ENCODE measurements around the gene TRIM39. TPM values are rescaled to one million over a fixed set of nuclear protein-coding genes. Genes with fewer than 3 reads are reported as not detected.
A peak's percentile ranks its signal among the peaks of the same experiment; 100 is the strongest.

The TRIM39 gene
- total and polyA plus RNA-seq, 8 donors: 5.6 to 12.5 (median 6.9) TPM

DNA sequence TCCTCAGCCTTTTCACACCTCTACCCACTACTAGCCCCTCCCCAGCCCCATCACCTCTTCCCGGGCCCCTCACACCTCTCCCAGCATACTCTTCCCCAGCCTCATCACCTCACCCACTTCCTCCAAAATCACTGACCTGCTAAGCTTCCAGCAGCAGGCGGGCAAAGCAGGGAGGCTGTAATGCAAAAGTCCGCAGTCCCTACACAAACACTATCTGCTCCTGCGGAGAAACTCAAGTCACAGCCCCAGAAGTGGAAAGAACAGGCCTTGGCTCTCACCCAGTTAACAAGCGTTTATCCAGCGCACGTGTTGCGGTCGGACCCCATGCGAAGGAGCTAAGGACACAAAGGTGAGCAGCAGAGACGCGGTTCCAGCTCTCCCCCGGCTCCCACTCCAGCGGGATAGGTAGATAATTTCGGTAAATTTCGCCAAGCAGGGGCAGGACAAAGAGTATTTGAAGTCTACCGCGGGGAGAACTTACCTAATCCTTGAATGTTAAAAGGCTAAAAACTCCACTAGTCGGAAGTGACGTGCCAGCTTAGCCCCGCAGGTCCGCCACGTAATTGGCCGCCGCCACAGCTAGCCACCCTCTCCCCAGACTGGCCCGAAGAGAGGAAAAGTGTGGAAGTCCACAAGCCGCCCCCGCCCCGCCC, 728 bp upstream of the TRIM39 start:
- FAIRE-seq: no peak
- peak; percentile 77 to 86 (median 80) for ATAC-seq
- H3K4me1 ChIP-seq: peaks cover 12 to 28% (median 15%) of the 10 kb centered on the region in 3 donors
- H3K9me3 ChIP-seq: no peaks in the 10 kb centered on the region
- peak overlapping the region; percentile 64 to 89 (median 82) for H3K4me3 ChIP-seq
- TF ChIP-seq, protein P1, sequence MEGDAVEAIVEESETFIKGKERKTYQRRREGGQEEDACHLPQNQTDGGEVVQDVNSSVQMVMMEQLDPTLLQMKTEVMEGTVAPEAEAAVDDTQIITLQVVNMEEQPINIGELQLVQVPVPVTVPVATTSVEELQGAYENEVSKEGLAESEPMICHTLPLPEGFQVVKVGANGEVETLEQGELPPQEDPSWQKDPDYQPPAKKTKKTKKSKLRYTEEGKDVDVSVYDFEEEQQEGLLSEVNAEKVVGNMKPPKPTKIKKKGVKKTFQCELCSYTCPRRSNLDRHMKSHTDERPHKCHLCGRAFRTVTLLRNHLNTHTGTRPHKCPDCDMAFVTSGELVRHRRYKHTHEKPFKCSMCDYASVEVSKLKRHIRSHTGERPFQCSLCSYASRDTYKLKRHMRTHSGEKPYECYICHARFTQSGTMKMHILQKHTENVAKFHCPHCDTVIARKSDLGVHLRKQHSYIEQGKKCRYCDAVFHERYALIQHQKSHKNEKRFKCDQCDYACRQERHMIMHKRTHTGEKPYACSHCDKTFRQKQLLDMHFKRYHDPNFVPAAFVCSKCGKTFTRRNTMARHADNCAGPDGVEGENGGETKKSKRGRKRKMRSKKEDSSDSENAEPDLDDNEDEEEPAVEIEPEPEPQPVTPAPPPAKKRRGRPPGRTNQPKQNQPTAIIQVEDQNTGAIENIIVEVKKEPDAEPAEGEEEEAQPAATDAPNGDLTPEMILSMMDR (IDR thresholded peaks at IDR 0.05): no peak
- DNase-seq: peak in 4 of 6 donors; percentile 42 to 62 (median 48)
- intact Hi-C loops (cut with DNase I): no loop called here
- 0 to 1% methylated on average over 29 of the region's 29 CpGs for WGBS, 2 donors
- no peaks in the 10 kb centered on the region for H3K27me3 ChIP-seq
- H3K27ac ChIP-seq: peak overlapping the region; percentile 93 to 98 (median 96)
- H3K36me3 ChIP-seq: peaks cover 0 to 11% (median 10%) of the 10 kb centered on the region in 3 donors

GRCh38 chr6:30327232-30327746, 562 bp downstream of the TRIM39 start:
- H3K4me1 ChIP-seq: peaks cover 12 to 28% (median 15%) of the 10 kb centered on the region in 3 donors
- peaks cover 0 to 21% (median 11%) of the 10 kb centered on the region in 3 donors for H3K36me3 ChIP-seq
- FAIRE-seq (no peak), ATAC-seq (no peak), DNase-seq (no peak)
- intact Hi-C loops (cut with DNase I): no loop called here
- WGBS, 2 donors: 1% methylated on average over 17 of the region's 17 CpGs
- peak overlapping the region; percentile 93 to 98 (median 96) for H3K27ac ChIP-seq
- no peaks in the 10 kb centered on the region for H3K27me3 ChIP-seq
- peak overlapping the region; percentile 64 to 89 (median 82) for H3K4me3 ChIP-seq
- TF ChIP-seq, protein P1 (IDR thresholded peaks at IDR 0.05): no peak
- H3K9me3 ChIP-seq: no peaks in the 10 kb centered on the region

DNA sequence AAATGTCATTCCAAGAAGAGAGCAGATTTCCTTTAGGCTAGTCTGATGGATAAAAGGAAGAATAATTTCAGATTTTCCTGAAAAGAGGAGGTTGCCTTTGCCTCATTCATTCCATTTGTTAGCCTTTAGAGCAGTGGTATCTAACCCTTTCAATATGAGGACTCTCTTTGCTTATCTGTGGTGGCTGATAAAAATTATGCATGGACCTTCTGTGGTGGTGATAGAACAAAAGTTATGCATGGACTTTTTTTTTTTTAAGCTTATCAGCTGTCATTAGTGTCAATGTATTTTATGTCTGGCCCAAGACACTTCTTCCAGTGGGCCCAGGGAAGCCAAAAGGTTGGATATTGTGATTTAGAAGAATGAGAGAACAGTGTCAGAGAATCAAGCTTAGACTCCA, 1.7 kb downstream of the TRIM39 start:
- Histone ChIP-seq H3K9me3 (no peaks in the 10 kb centered on the region), H3K4me3 (no peak overlapping the region), H3K4me1 (peaks cover 12 to 28% (median 15%) of the 10 kb centered on the region in 3 donors), H3K36me3 (peaks cover 0 to 24% (median 11%) of the 10 kb centered on the region in 3 donors), H3K27ac (no peak overlapping the region), H3K27me3 (no peaks in the 10 kb centered on the region)
- FAIRE-seq: no peak
- DNase-seq: no peak
- intact Hi-C loops (cut with DNase I): no loop called here
- TF ChIP-seq, protein P1 (IDR thresholded peaks at IDR 0.05): no peak
- ATAC-seq: no peak

DNA sequence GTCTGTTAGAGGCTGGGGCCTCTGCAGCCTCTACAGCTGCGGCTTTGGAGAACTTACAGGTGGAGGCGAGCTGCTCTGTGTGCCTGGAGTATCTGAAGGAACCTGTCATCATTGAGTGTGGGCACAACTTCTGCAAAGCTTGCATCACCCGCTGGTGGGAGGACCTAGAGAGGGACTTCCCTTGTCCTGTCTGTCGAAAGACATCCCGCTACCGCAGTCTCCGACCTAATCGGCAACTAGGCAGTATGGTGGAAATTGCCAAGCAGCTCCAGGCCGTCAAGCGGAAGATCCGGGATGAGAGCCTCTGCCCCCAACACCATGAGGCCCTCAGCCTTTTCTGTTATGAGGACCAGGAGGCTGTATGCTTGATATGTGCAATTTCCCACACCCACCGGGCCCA, 2.6 kb downstream of the TRIM39 start:
- Histone ChIP-seq H3K9me3 (no peaks in the 10 kb centered on the region), H3K36me3 (peaks cover 0 to 27% (median 11%) of the 10 kb centered on the region in 3 donors), H3K27ac (no peak overlapping the region), H3K4me1 (peaks cover 12 to 20% (median 15%) of the 10 kb centered on the region in 3 donors), H3K27me3 (no peaks in the 10 kb centered on the region), H3K4me3 (no peak overlapping the region)
- FAIRE-seq: no peak
- TF ChIP-seq, protein P1 (IDR thresholded peaks at IDR 0.05): no peak
- intact Hi-C loops (cut with DNase I): no loop called here
- ATAC-seq: no peak
- peak in 1 of 6 donors; percentile 29 for DNase-seq
- WGBS, 2 donors: 92 to 95% methylated on average over 12 of the region's 12 CpGs

GRCh38 chr6:30331981-30332380, 5.3 kb downstream of the TRIM39 start:
- ATAC-seq: no peak
- DNase-seq: no peak
- H3K4me3 ChIP-seq: no peak overlapping the region
- H3K4me1 ChIP-seq: peaks cover 3 to 9% (median 5%) of the 10 kb centered on the region in 3 donors
- TF ChIP-seq, protein P1 (IDR thresholded peaks at IDR 0.05): no peak
- no peak for FAIRE-seq
- no peak overlapping the region for H3K27ac ChIP-seq
- intact Hi-C loops (cut with DNase I): no loop called here
- WGBS, 2 donors: 62% methylated on average over 3 of the region's 3 CpGs
- H3K27me3 ChIP-seq: no peaks in the 10 kb centered on the region
- peaks cover 0 to 38% (median 28%) of the 10 kb centered on the region in 3 donors for H3K36me3 ChIP-seq
- no peaks in the 10 kb centered on the region for H3K9me3 ChIP-seq

Measured in pancreas (tissue), 10 donors.